RWPE2 (cell line): ENCODE measurements around the gene GDF2.

Experiments used
- ATAC-seq: fragments of 200-7000 bp; cut with Tn5 transposase; 3 replicates; pipeline ENCODE4 v1.9.1; 2021; ENCODE audit warnings: low read depth
- DNase-seq: peaks from one replicate; pipeline ENCODE4 v3.0.0-alpha.2; 2020; ENCODE audit warnings: low spot score
- H3K27ac ChIP-seq: fragments of 450-650 bp; 2 replicates; pipeline ENCODE4 v1.5.1; 2017; ENCODE audit warnings: mild to moderate bottlenecking; ENCODE audit not compliant: poor library complexity, severe bottlenecking
- H3K27me3 ChIP-seq: fragments of 250-450 bp; sonication (Bioruptor Pico); 2 replicates; pipeline ENCODE4 v1.5.1; 2021; ENCODE audit warnings: mild to moderate bottlenecking, moderate library complexity; ENCODE audit not compliant: insufficient read depth, poor library complexity, severe bottlenecking
- H3K36me3 ChIP-seq: fragments of 250-450 bp; sonication (Bioruptor Pico); 2 replicates; pipeline ENCODE4 v1.5.1; 2020; ENCODE audit warnings: low read depth, mild to moderate bottlenecking, moderate library complexity
- H3K4me1 ChIP-seq: fragments of 250-450 bp; sonication (Bioruptor Pico); 2 replicates; pipeline ENCODE4 v1.5.1; 2021; ENCODE audit warnings: mild to moderate bottlenecking, moderate library complexity; ENCODE audit not compliant: insufficient read depth, poor library complexity, severe bottlenecking
- H3K4me3 ChIP-seq: fragments of 250-450 bp; sonication (Bioruptor Pico); 2 replicates; pipeline ENCODE4 v1.5.1; 2021; ENCODE audit warnings: mild to moderate bottlenecking, moderate library complexity; ENCODE audit not compliant: severe bottlenecking
- H3K9me3 ChIP-seq: fragments of 250-450 bp; sonication (Bioruptor Pico); 2 replicates; pipeline ENCODE4 v1.5.1; 2021; ENCODE audit warnings: mild to moderate bottlenecking, moderate library complexity; ENCODE audit not compliant: severe bottlenecking
- TF ChIP-seq, protein P1 (sequence below): fragments of 450-650 bp; IDR thresholded peaks from one replicate; pipeline ENCODE4 v1.5.1; 2017; ENCODE audit warnings: mild to moderate bottlenecking, moderate library complexity; ENCODE audit not compliant: poor library complexity, severe bottlenecking

GDF2 gene

DNA sequence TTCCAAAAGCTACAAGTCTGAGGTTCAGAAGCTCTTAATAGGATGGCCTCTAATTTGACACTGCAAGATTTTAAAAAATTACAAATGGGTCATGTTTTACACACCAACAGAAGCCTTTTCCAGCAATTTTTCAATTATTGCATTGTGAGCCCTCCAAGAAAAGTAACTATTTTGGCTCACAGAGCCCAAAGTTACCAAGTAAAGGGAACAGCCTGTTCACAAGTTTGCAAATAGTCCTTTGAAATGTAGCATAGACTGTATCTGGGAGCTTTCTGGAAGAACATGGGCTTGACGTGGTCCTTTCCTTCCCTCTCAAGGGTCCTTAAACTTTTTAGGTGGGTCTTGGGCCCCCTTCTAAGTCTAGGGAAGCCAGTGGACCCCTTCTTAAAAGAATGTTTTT, 23.5 kb upstream of the GDF2 start:
- H3K36me3 ChIP-seq, result no peaks in the 10 kb centered on the region
- DNase-seq, result no peak
- no peaks in the 10 kb centered on the region for H3K4me1 ChIP-seq
- no peak overlapping the region for H3K27ac ChIP-seq
- peaks cover 70% of the 10 kb centered on the region for H3K27me3 ChIP-seq
- TF ChIP-seq, protein P1, sequence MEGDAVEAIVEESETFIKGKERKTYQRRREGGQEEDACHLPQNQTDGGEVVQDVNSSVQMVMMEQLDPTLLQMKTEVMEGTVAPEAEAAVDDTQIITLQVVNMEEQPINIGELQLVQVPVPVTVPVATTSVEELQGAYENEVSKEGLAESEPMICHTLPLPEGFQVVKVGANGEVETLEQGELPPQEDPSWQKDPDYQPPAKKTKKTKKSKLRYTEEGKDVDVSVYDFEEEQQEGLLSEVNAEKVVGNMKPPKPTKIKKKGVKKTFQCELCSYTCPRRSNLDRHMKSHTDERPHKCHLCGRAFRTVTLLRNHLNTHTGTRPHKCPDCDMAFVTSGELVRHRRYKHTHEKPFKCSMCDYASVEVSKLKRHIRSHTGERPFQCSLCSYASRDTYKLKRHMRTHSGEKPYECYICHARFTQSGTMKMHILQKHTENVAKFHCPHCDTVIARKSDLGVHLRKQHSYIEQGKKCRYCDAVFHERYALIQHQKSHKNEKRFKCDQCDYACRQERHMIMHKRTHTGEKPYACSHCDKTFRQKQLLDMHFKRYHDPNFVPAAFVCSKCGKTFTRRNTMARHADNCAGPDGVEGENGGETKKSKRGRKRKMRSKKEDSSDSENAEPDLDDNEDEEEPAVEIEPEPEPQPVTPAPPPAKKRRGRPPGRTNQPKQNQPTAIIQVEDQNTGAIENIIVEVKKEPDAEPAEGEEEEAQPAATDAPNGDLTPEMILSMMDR, result no peak
- no peak for ATAC-seq
- no peaks in the 10 kb centered on the region for H3K9me3 ChIP-seq
- H3K4me3 ChIP-seq, result no peak overlapping the region

GRCh38 chr10:47299611-47300428, 22.4 kb upstream of the GDF2 start, which contains the start of gene GDF10:
GDF10 (plus strand) TSS chr10:47300197; CDS start chr10:47300652, 455 bp downstream.
- no peaks in the 10 kb centered on the region for H3K9me3 ChIP-seq
- TF ChIP-seq, protein P1, result no peak
- no peaks in the 10 kb centered on the region for H3K4me1 ChIP-seq
- peak within 1 kb of the TSS; percentile 7 for H3K4me3 ChIP-seq
- no peak for DNase-seq
- H3K27ac ChIP-seq, result no peak within 1 kb of the TSS
- H3K27me3 ChIP-seq, result peaks cover 70% of the 10 kb centered on the region
- H3K36me3 ChIP-seq, result no peaks in the 10 kb centered on the region
- no peak for ATAC-seq

DNA sequence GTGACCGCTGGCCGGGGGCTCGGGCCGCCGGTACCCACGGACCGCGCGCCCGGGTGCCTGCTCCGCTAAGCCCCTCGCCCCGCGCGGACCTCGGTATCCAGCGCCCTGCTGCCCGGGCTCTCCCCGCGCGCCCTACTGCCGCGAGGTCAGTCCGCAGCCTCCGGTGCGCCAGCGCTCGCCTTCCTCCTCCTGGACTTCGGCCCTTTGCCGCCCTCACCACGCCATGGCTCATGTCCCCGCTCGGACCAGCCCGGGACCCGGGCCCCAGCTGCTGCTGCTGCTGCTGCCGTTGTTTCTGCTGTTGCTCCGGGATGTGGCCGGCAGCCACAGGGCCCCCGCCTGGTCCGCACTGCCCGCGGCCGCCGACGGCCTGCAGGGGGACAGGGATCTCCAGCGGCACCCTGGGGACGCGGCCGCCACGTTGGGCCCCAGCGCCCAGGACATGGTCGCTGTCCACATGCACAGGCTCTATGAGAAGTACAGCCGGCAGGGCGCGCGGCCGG, 21.8 kb upstream of the GDF2 start:
- Histone ChIP-seq H3K4me3 (peak overlapping the region; percentile 7), H3K27me3 (peaks cover 65% of the 10 kb centered on the region), H3K36me3 (no peaks in the 10 kb centered on the region), H3K4me1 (no peaks in the 10 kb centered on the region), H3K27ac (no peak overlapping the region), H3K9me3 (no peaks in the 10 kb centered on the region)
- TF ChIP-seq, protein P1, result no peak
- DNase-seq (no peak), ATAC-seq (peak; percentile 24; the same call in 1 of the 3 replicates)

DNA sequence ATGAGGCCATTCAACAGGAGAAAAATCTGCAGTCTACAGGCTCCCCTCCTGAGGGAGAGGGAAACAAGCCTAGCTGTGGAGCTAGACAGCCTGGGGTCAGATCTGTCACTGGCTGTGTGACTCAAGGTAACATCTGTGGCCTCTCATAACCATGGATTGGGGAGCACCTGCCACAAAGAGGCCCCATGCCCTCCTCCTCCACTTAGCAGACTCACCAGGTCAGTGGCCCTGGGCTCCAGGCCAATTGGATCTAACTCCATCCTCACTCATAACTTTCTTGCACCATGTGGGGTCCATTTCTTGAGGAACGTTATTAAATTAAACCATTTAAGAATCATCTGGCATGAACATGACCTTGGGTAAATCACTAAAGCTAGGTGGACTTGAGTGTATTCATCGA, 20.4 kb upstream of the GDF2 start:
- H3K9me3 ChIP-seq, result no peaks in the 10 kb centered on the region
- no peaks in the 10 kb centered on the region for H3K4me1 ChIP-seq
- H3K27me3 ChIP-seq, result peaks cover 53% of the 10 kb centered on the region
- H3K4me3 ChIP-seq, result no peak overlapping the region
- TF ChIP-seq, protein P1, result no peak
- no peak for ATAC-seq
- no peaks in the 10 kb centered on the region for H3K36me3 ChIP-seq
- H3K27ac ChIP-seq, result no peak overlapping the region
- no peak for DNase-seq

GRCh38 chr10:47303105-47303504, 19.1 kb upstream of the GDF2 start:
- DNase-seq, result no peak
- Histone ChIP-seq H3K27me3 (peaks cover 40% of the 10 kb centered on the region), H3K36me3 (no peaks in the 10 kb centered on the region), H3K4me1 (no peaks in the 10 kb centered on the region), H3K27ac (no peak overlapping the region), H3K4me3 (no peak overlapping the region), H3K9me3 (no peaks in the 10 kb centered on the region)
- ATAC-seq, result no peak
- TF ChIP-seq, protein P1, result no peak
